ENCODE results near the gene PITPNB.

GRCh38 chr22:27935897-27936296, 16.8 kb upstream of the PITPNB start:
- TF ChIP-seq CTCF (optimal IDR thresholded peaks at IDR 0.05 in 1 of 3, IDR thresholded peaks at IDR 0.05 in 1 of 3, conservative IDR thresholded peaks at IDR 0.05 in 1 of 3; ENCODE audit: extremely low read depth in 1 of 3, insufficient read depth in 2 of 3, low read length in 3 of 3) (no peak), EZH2 (IDR thresholded peaks at IDR 0.05; ENCODE audit: low read length) (no peak)

Data from keratinocyte (primary cell).